Measurements from ENCODE around the gene NPTX1.

Gene NPTX1

GRCh38 chr17:80459234-80459633 is 17.2 kb downstream of the NPTX1 start:
- DNase-seq (ENCODE audit: low read depth): no peak

GRCh38 chr17:80458016-80458415 is 18.4 kb downstream of the NPTX1 start:
- DNase-seq (ENCODE audit: low read depth): no peak

DNA sequence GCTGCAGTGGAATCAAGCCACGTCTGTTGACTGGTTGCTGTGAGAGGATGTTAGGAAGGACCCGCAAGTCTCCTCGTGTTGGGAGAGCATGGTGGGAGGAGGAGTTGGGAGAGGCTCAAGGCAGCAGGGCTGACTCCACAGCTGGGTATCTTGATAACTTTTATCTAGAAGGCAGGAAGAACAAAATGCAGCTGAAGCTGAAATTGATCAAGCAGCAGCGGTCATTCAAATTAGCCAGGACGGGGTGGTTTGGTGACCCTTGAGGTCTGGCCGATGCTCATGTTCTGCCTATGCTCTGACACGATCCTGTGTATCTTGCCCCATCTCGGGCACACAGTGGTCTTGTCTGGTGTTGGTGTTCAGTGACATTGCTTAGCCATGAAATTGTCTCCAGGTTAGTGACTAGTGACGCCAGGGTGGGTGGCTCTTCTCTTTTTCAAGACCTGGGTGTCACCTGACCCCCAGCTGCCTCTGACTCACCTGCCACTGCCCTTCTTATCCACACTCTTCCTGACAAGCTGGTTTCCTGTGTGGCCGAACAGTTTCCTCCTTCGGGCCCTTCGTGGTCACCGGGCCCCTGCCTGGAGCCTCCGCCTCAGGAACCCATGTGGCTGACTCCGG is 19.1 kb downstream of the NPTX1 start:
- no peak for DNase-seq (ENCODE audit: low read depth)

- DNase-seq (ENCODE audit: low read depth): no peak
These were observed 19.8 kb downstream of the NPTX1 start for GRCh38 chr17:80456465-80457235.

GRCh38 chr17:80455784-80456183 is 20.6 kb downstream of the NPTX1 start:
- no peak for DNase-seq (ENCODE audit: low read depth)

- no peak for DNase-seq (ENCODE audit: low read depth)
These were observed 21.1 kb downstream of the NPTX1 start for GRCh38 chr17:80455336-80455710.

DNA sequence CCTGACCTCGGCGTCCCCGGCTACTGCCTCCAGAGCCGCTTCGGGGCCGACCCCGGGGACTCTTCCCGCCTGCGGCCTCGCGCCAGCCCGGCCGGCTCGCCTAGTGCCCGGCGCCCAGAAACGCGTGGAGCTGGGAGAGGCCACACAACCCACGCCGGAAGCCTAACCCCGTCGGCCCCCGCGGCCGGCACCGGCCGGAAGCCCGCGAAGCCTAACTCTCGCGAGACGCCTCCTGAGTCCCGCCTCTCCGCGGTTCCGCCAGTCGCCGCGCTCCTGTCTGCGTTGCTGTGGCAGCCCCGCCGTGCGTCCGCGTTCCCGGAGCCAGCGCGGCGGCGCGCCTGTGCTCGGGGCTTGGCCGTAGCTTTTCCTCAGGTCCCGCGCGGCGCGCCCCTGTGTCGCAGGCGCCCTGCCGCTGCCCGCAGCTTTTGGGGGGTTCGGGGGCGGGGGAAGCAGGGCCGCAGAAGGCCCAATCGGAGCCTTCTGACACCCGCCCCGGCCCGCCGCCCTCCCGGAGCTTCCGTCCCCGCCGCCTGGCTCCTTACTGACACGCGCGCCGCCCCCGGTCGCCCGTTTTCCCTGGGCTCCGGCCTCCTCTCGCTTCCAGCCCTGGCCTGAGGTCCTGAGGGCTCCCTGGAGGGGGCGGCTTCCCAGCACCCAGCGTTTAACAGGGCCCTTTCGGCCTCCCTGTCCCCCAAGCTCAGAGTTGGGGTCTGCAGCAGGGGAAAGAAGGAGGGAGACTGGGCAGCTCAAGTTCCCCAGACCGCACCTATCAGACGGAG is 21.7 kb downstream of the NPTX1 start:
- DNase-seq (ENCODE audit: low read depth): peak; percentile 99

GRCh38 chr17:80453998-80454556 is 22.3 kb downstream of the NPTX1 start:
- no peak for DNase-seq (ENCODE audit: low read depth)

DNA sequence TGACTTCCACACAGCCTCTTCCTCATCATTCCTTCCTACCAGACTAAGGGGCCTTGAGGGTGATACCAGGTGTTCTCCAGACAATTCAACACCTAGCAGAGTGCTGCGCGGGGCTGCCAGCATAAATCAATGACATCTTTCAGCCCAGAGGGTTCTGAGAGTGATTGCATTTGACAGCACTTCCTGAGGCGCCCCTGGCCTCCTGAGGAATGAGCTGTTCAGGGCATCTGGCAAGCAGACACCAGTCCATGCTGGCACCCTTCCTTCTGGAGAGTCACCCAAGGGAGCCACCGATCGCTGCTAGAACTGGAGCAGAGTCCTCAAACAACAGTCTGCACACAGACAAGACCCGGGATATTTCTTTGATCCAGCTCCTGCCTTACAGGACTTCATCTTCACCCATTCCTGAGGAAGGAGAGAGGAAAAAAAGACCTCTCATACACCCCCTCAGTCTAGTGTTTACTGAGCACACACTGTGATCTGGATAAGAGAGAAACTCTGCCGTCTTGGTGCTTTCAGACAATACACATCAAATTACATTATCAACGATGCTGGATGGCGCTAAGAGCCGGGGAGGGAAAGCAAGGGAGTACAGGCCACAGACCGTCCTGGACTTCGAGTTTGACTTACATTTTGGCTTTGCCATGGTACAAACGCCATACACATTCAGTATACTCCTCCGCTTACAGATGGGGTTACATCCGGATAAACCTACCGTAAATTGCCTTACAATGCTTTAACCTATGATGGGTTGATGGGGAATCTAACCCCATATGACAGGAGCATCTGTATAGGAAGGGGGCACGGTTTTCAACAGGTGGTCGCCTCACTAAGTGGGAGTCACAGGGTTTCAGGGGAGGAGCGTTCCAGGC is 23.0 kb downstream of the NPTX1 start:
- no peak for DNase-seq (ENCODE audit: low read depth)

DNA sequence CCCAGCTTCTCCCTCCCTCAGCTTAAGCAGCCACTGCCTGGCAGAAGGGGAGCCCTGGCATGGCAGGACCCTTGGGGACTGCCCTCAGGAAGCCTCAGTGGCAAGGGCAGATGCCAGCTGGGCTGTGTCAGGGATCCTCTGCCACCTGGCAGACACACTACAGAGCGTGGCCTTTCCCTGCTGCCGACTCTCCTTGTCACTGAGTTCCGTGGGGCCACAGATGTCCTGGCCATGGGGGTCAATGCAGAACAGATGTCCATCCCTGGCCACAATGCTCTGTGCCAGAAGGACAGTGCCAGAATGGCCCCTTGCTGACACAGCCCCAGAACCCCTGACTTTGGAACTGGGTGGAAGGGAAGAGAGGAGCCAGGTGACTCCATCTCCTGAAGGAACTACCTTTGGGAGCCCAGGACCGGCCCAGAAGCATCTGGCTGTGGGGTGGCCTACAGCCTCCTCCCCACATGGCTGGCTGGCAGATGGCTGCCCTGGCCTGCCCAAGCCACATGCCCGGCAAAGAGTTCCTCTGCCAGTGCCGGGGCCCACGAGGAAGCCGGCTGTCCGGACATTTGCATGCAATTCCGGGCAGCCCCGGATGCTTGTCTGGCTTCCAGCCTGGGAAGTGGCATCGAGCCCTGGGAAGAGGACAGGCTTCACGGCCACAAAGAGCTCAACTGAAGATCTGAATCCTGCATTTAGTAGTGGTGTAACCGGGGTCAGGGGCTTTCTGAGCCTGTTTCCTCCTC is 24.1 kb downstream of the NPTX1 start:
- DNase-seq (ENCODE audit: low read depth): no peak

DNA sequence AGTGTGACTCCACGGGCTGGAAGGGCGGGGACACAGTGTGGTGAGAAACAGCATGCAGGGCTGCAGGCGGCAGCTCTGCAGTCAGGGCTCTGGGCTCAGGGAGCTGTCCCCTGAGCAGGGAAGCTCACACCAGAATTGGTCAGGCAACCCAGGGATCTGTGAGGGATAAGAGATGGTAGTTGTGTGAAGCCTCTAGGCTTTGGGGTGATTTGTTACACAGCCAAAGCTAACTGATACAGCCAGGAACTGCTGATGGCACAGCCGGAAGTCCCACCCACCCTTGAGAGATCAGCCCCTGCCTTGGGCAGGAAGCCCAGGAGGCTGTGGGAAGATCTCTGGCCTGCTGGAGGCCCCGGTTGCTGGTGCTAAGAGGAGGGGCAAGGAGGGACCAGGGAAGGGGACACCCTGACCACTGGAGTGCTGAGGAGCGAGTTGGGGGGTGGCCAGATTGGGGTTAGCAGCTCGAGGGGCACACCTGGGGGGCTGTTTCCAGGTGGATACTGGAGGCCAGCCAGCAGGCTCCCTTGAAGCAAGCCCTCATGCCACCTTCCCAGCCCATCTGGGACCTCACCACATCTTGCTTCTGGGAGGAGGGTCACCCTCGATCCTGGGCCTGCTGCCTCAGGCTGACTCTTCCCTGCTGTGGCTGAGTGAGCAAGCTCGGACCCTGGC is 25.2 kb downstream of the NPTX1 start:
- DNase-seq (ENCODE audit: low read depth): no peak

DNA sequence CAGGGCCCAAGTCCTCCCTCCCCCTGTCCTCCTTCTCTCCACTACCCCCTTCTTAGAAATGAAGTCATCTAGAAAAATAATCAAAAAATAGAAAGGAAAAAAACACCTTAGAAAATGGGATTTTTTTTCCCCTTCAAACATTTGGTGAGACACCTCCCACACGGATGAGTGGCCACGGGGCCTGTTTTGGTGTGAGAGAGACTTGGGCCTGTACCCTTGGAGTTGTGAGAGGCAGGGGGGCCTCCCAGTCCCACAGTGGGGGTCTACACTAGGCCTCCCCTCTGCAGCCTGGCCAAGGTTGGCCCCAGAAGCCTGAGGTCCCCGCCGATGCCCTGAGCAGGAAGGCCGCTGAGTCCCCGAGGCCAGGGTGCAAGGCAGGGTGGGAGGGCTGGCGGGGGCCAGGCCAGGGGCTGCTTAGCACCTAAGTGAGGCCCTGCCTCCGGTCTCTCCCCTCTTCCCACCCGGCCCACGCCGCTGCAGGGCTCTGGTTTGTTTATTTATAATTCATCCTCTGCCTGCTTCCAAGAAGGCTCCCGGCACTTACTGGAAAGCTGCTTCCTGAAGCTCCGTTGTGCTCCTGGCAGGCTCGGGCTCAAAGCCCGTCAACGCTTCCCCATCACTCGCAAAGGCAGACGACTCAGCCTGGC is 26.4 kb downstream of the NPTX1 start:
- DNase-seq (ENCODE audit: low read depth): no peak

GRCh38 chr17:80449194-80449929 is 27.0 kb downstream of the NPTX1 start:
- DNase-seq (ENCODE audit: low read depth): no peak

GRCh38 chr17:80447790-80448189 is 28.6 kb downstream of the NPTX1 start:
- no peak for DNase-seq (ENCODE audit: low read depth)

- DNase-seq (ENCODE audit: low read depth): no peak
These were observed 29.6 kb downstream of the NPTX1 start for GRCh38 chr17:80446645-80447405.

- no peak for DNase-seq (ENCODE audit: low read depth)
These were observed 30.7 kb downstream of the NPTX1 start for GRCh38 chr17:80445726-80446110.

- no peak for DNase-seq (ENCODE audit: low read depth)
These were observed 31.2 kb downstream of the NPTX1 start for GRCh38 chr17:80445007-80445725.

- no peak for DNase-seq (ENCODE audit: low read depth)
These were observed 31.8 kb downstream of the NPTX1 start for GRCh38 chr17:80444644-80444979.
